HG03442 (cell line): ENCODE data around the gene ATP8A2.

Experiments
- ATAC-seq: cut with Tn5 transposase; IDR thresholded peaks from one replicate; pipeline ENCODE4 v1.9.1; 2021; ENCODE audit warnings: mild to moderate bottlenecking, moderate library complexity; ENCODE audit not compliant: unreplicated experiment

The ATP8A2 gene

DNA sequence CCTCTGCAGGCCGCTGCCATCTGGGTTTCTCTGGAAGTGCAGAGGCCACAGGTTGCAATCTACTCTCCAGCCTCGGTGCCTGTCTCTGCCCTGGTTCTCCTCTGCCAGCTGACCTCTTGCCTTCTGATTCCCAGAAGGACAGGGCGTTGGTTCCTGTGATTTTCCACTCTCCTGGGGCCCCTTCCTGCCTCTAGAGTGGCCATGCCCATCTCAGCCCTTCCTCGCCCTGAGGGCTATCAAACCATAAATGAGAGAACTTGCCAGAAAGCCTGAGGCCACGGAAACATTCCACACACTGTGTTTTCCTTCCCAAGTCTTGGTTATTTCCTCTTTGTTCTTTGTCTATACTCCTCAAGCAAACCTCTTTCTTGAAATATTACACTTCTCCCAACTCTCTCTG lies 533.8 kb downstream of the ATP8A2 start:
- no peak for ATAC-seq

DNA sequence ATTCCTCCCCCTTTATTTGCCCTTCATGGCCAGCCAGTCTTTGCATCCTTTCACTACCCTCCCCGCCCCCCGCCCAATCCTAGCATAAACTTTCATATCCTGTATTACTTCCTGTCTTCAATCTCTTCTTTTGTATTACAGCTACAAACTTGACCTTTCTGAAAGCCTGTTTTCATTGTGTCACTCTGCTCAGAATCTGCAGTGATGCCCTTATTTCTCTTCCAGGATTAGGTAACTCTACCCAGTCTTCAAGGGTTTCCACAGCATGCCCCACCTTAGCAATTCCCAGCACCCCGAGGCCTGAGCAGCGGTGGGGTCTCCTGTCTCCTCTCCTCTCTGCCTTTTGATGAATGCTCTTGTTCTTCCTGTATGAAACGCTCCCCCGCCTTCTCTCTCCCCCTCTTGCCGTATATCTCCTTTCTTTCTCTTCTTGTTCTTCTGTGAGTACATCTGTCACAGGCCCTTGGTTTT lies 534.5 kb downstream of the ATP8A2 start:
- ATAC-seq = no peak

DNA sequence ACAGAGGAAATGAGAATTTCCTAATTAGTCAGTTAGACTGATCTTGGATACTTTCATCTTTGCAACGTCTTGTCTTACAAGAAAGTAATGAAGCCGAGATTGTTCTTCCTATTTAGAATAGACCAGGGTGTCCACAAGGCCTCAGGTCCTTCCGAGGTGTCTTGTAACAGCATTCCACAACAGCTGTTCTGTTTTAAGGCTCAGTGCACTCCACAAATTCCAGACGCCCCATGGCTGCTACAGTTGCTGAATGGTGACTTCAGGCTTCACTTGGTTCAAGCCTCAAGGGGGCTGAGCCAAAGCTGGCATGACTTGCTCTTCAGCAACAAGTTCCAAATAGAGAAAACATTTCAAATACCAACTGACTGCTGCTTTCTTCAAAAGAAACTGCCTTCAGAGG lies 536.6 kb downstream of the ATP8A2 start:
- ATAC-seq = no peak

DNA sequence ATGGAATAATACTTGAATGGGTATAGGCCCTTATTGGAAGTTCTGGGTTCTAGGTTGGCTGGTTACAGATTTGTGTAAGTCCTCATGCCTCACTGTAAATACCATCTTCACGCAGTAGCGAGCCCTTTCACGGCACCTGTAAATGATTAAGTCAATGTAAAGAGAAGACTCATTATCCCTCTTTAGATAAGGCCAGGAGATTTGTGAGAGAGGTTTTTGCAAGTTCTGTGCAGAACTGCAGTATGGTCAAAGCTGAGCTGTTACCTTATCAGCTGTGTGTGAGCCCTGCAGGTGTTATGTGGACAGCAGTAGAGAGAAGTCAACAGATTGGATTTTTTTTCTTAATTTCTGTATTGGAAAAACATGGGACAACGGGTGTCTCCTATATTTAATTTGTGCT lies 538.5 kb downstream of the ATP8A2 start:
- ATAC-seq = no peak

DNA sequence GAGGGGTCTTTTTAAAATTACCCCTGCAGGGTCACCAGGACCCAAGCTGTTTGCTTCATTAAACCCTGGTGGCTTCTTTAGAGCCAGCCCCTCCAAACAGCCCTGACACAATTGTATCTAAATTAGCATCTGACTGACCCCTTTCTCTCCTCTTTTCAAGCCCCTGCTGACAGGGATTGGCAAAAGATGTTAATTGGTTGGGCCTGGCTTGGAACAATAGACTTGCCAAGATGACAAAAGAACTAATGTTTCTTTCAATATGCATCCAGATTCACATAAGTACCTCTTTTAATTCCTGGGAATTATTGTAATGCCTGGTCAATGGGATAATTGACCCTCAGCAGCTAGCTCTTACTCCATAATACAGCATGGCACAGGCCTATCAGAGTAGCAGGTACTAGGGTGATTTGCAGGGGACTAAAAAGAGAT lies 539.2 kb downstream of the ATP8A2 start:
- ATAC-seq = no peak

DNA sequence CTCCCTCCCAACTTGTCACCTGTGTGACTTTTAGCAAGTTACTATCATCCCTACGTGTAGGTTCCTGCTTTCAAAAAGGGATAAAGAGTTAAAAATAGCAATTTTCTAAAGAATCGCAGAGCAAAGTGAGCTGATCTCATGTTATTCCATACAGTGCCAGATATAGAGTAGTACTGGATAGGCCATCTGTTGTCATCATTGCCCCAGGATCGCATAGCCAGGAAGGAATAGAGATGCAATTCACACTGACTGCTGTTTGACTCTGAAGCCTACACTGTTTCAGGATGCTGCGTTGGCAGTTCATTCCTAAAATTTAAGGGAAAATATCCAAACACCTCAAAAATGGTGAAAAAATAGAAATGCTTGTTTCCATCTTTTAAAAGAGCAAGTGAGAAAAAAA lies 541.2 kb downstream of the ATP8A2 start:
- ATAC-seq = no peak

DNA sequence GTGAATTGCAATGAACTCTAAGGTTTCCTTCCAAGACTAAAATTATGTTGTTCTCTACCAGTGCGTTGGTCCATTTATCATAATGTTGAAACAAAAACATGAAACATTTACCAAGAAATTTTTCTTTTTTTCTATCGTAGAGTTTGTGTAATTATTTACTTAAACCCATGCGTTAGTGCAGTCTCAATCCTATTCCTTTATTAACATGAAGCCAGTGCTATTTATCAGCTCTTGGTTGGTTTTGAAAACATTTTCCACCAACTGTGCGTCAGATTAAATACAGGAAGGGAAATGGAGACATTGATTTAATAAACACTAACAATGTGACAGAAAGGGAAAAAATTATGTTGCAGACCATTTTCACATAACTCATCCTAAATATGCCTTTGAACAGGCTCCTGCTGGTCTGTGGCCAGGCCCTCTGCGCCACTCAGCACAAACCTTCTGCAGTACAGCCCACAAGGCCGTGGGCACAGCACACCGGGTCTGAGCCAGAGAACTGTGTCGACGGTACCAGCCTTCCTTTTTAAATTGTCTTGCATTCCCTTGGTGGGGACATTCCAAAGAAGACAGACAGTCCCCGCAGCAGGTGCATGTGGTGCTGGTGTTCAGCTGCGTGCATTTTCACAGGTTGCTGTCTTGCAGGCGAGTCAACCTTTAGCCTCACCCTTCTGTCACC lies 544.2 kb downstream of the ATP8A2 start:
- no peak for ATAC-seq

DNA sequence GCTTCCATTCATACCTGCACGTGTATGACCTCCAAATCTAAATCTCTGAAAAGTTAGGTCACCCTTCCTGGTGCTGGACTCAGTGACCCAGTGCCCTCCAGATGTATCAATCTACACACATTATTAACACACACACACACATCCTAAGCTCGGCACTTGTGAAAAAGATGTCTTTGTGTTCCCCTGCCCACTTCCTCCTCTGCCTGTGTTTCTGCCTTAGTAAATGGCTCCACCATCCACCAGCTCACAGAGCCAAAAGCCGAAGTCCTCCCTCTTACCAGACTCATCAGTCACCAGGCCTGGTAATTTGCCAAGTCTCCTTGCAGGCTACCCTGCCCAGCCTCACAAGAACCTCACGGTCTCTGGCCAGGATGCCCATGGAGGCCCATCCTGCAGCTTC lies 548.5 kb downstream of the ATP8A2 start:
- ATAC-seq = no peak

DNA sequence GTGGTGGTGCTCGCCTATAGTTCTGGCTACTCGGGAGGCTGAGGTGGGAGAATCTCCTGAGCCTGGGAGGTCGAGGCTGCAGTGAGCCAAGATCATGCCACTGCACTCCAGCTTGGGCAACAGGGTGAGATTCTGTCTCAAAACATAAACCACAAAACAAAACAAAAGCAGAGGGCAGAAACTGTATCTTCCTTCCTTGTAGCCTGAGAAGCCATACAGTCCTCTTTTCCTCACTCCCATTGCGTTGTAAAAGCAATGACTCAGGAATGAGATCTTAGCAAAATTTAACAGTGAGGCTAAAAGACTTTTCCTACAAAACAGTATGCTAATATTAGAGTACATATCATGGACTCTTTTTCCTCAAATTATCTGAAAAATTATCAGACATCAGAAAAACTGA lies 549.2 kb downstream of the ATP8A2 start:
- ATAC-seq = no peak

DNA sequence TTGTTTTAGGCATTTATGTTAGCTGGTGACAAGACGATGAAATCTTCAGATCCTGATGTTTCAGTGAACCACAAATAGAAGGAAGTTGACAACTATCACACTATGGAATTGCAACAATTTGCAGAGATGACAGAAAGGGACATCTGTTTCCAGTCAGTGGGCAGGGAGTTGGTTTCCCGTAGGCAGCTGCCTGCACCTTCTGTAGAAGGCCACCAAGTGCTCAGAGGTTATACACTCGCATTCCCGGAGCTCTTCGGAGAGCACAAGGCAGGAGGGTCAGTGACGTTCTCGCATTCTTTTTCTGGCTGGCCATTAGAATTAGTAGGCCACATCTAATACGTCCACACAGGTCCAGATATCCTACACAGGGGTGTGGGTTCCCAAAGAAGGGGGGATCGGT lies 550.6 kb downstream of the ATP8A2 start:
- ATAC-seq = no peak

DNA sequence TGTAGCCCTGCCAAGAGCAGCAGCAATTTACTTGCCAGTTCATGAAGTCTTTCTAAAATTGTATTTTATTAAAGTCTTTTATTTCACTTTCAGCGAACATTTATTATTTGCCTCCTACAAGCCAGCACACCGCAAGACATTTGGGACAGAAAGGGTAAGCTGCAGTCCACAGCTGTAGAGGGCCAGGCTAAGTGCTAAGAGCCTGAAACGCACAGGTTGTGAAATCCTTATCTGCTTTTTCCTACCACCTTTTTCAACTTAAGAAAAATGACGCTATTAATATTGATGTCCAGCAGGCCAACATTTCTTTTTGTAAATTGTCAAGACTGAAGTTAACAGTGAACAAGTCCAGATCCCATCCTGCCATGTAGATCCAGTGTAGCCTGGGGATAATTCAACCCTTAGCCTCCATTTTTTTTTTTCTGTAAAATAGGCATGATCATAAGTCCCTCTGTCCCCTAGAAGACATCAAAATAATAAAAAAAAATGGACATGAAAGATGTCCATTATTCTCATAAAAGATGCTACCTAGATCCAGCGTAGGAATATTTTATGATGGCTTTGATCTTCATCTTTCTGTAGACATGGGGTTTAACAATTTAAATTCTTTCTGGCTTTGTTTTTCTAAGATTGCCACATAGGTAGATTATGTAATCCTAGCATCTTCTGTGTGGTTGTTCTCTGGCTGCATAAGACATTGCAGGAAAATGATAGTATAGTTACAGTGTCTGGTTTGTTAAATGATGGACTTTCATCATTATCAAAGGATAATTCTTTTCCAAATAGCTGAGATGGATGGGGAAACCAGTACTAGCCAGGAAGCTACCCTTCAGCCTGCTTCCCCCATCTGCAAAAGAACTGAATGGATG lies 551.7 kb downstream of the ATP8A2 start:
- no peak for ATAC-seq

DNA sequence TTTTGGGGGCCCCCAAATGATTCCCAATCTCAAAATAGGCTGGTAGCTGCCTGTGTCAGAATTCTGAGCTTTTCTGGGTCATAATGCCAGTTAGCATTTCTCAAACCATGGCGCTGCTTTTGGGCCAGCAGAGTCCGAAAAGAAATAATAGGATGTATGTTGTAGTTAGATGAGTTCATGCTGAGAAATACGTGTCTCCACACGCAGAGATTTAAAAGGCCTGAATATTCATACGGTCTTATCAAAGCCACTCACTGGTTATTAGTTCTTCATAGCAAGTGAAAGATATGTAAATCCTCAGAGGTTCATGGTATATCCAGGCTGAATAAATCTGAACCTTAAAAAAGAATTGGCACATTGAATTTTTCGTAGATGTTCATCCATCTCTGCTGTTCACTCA lies 555.6 kb downstream of the ATP8A2 start:
- ATAC-seq = no peak

DNA sequence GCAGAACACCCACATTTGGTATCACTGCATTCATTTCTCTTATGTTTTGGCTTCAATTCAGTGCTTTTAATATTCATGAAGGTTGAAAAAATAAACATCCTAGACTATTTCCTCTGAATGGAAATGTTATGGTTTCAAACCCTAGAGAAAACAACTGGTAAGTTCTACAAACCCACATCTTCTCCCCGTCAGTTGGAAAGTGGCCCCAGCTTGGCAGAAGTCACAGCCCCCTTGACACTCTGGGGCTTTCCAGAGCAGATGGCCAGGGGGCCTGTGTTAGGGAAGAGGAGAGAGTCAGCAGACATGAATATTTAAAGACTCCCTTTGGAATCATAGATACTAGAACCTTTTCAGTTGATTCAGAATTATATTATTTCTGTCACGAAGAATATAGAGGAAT lies 556.2 kb downstream of the ATP8A2 start:
- no peak for ATAC-seq

DNA sequence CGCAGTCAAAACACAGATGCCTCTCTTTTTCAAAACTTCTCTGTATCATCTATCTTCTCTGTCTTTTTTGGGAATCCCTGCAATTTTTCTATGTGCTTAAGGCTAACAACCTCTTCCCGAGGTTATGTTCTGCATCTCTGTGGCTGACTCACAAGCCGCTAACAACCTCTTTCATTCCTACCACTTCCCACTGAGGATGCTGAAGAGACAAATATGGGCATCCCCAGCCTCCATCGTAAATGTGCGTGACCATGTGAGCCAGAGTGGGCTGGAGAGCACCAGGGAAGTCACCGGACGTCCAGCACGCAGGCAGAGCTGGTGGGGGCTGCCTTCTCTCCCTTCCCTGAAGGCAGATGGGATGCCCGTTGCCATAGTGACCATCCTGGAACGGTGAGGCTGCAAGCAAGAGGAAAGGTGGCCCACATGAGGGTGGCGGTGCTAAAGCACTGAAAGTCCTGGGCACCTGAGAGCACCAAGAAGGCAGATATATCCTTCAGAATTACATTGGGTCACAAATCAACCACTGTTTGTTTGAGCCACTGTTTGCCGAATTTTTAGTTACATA lies 557.2 kb downstream of the ATP8A2 start:
- no peak for ATAC-seq

DNA sequence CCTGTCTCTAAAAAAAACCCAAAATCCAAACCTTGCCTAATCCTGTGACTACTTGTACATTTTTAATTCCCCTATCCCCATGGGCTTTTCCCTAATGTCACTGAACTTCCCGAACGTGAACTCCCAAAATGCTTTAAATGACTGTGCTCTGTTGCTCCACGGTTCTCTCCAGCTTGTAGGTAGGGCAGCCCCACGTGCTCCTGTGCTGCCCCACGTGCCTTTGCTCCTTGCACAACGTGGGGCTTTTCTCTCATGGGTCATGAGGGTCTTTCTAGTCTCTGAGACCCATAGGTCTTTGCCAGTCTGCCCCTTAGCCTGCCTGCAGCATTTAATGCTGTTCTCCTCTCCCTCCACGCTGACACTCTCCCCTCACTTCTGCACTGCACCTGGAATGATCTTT lies 558.0 kb downstream of the ATP8A2 start:
- ATAC-seq = no peak

DNA sequence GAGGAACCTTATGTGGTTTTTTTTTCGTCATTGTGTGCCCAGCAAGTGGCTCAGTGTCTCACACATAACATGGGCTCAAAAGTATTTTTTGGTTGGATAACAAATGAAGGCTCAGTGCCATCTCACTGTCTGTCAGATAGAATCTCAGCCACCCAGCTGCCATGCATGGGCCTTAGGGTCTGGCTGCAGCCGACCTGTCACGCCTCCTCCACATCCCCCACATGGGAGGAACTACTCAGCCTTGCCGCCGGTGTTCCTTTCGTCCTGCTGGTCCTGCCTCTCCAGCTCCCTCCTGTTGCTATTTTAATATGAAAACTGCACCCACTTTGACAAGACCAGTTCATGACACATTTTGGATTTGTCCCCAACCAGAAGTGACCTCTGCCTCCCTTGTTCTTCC lies 558.9 kb downstream of the ATP8A2 start:
- no peak for ATAC-seq

DNA sequence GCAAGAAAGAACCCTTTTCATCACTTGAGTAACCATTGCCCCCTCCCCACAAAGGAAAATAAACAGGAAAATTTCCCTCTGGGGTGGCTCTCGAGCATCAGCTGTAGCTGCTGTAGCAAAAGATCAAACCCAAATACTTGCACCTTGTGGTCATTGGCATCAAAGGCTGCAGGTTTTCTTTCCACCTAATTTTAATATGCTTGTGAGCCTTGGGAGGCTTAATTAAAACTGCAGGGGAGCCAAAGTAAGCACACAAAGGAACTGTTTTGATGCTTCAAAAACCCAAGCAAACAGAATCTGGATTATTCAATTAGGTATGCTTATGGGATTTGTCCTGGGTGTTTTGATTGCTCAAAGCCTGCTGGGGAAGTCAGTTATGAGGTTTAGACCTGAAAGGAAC lies 560.6 kb downstream of the ATP8A2 start:
- ATAC-seq = no peak

DNA sequence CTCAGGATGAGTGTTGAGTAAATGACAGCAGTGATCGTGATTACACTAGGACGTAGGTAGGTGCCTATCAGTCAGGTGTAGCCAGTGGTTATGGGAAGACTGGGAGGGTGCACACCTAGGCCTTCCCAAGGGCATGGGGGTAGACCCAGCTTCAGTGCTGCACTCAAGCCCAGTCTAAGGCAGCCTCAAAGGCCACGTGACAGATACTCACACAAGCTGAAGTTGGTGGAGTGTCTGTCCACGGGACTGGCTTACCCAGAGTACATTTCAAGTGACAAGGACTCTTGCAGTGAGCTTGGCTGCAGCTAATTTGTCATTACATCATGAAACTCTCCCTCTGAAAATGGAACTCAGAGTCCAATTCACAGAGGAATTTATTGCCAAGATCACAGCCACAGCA lies 561.7 kb downstream of the ATP8A2 start:
- no peak for ATAC-seq

DNA sequence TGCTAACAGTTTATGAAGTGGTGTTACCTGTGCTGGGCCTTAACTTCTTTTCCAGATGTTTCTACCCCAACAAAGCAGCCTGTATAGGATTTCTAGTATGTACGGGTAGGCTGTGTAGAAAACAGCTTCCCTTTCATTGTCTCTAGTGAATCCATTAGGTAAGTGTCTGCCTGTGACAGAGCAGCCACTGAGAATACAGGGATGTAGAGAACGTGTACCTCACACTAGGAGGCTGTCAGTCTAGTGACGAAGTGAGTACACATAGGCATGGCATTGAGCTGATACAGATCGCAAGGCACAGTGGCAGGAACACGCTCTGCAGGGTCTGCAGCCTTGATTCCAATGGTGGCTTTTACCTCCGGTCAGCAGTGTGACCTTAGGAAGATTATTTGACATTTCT lies 562.4 kb downstream of the ATP8A2 start:
- ATAC-seq = no peak

DNA sequence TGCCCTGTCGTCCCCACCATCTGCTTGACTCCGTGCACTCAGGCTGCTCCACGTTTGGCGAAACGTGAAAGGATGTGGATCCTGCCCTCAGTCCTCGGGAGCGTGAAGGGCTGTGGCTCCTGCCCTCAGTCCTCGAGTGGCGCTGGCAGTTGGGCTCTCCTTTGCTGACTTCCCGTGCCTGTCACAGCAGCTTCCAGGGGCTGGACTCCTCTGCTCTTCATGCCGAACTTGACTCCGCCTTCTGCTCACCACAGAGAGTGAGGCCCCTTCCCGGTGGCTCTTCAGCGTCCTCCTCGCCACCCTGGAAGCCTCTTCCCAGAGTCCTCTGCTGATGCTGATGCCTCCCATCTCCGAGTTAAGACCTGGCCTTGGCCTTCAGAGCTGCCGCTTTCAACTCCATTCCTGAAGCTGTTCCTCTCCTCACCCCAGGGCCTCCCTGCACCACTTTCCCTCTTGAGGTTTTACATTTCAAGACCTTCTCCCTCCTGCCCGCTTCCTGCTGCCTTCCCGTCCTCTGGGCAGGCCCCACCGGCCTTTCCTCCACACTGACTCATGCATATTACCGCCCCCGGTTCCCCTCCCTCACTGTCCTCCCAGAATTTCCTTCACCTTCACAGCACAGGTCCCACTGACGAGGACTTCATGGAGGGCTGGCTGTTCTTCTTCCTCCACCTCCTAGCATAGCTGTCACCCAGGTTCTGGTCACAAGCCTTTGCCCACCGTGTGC lies 568.4 kb downstream of the ATP8A2 start:
- ATAC-seq = no peak

DNA sequence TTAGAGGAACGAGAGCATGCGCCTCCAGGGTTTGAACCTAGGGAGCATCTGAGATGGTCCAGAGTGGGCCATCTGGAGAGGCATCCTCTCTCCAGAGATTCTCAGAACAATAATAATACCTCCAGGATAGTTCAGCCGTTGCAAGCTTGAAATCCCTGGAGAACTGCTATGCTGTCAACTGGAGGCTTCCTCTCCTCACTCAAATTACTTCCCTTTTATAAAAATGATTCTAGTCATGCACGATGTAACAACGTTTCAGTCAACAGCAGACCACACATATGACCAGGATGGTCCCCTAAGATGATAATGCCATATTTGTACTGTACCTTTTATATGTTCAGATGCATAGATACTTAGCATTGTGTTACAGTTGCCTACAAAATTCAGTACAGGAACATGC lies 571.3 kb downstream of the ATP8A2 start:
- ATAC-seq = no peak
